Endothelial cell of umbilical vein (primary cell): ENCODE data around the gene LAD1. TPM values are rescaled to one million over a fixed set of nuclear protein-coding genes. Genes with fewer than 3 reads are reported as not detected.

ENCODE experiments used
- BruUV-seq: library from RNA; stranded (reverse); fragments of 400-500 nt; replicated peaks from 2 replicates; lab custom pipeline; 2021; lab: Mats Ljungman, UMichigan
- CTCF ChIA-PET: fragments of 300-600, 350-600 bp; sonication (Branson Sonifier 250); formaldehyde crosslinking; loops from one replicate; lab custom pipeline; 2021; ENCODE audit warnings: antibody characterized with exemption, inconsistent platforms; lab: Charles Lee
- POLR2A ChIA-PET: fragments of 300-600, 350-600 bp; sonication (Branson Sonifier 250); formaldehyde crosslinking; loops from one replicate; lab custom pipeline; 2021; ENCODE audit warnings: antibody characterized with exemption, inconsistent platforms; lab: Charles Lee
- DNase-seq: peaks from one replicate; pipeline ENCODE4 v3.0.0-alpha.2; 2011; ENCODE audit warnings: low read depth, low spot score
- FAIRE-seq: peaks from 2 replicates; lab custom pipeline; 2011; peaks lifted over from hg19 to GRCh38; lab: Jason Lieb, UNC
- H2AFZ ChIP-seq: 2 replicates; pipeline ENCODE4 v1.6.0; 2012; ENCODE audit warnings: low read depth, low read length, control low read depth, inconsistent platforms
- H3K27ac ChIP-seq: 2 replicates; pipeline ENCODE4 v1.5.1; 2011; ENCODE audit warnings: low read depth, mild to moderate bottlenecking, control low read depth, low read length, moderate library complexity; ENCODE audit not compliant: insufficient read depth
- H3K27me3 ChIP-seq, 2 experiments: 2 replicates each; pipeline versions ENCODE4 v1.6.0 to v1.6.1; 2011; ENCODE audit warnings: low read length in 2 of 2, mixed read lengths in 1 of 2; ENCODE audit not compliant: control insufficient read depth in 2 of 2, insufficient read depth in 2 of 2
- H3K36me3 ChIP-seq, 2 experiments: 2 replicates in 1 of 2; 3 replicates in 1 of 2; pipeline ENCODE4 v1.5.1; 2011; ENCODE audit warnings: low read length in 2 of 2, mild to moderate bottlenecking in 1 of 2, moderate library complexity in 1 of 2; ENCODE audit not compliant: control insufficient read depth in 2 of 2, insufficient read depth in 2 of 2; ENCODE audit errors: extremely low read depth in 1 of 2
- H3K4me1 ChIP-seq: 3 replicates; pipeline ENCODE4 v1.5.1; 2011; ENCODE audit warnings: mild to moderate bottlenecking, low read length; ENCODE audit not compliant: control insufficient read depth, insufficient read depth; ENCODE audit errors: extremely low read depth
- H3K4me2 ChIP-seq: 2 replicates; pipeline ENCODE4 v1.6.1; 2011; ENCODE audit warnings: low read length, control low read depth, mixed read lengths; ENCODE audit not compliant: insufficient read depth
- H3K4me3 ChIP-seq, 3 experiments: fragments of 200-600 bp in 1 of 3; sonication (generic), shearing (Covaris generic) in 1 of 3; replicated peaks in 1 of 3; 2 replicates each; pipeline ENCODE4 v1.5.1; 2011 to 2016; ENCODE audit warnings: control low read depth in 3 of 3, low read length in 3 of 3, mild to moderate bottlenecking in 2 of 3, inconsistent platforms in 1 of 3, low read depth in 1 of 3, moderate library complexity in 1 of 3; ENCODE audit not compliant: insufficient read depth in 1 of 3
- H3K79me2 ChIP-seq: 2 replicates; pipeline ENCODE4 v1.6.0; 2012; ENCODE audit warnings: low read length, inconsistent platforms; ENCODE audit not compliant: control insufficient read depth, insufficient read depth
- H3K9ac ChIP-seq: replicated peaks from 2 replicates; pipeline ENCODE3; 2011; ENCODE audit warnings: low read length, control low read depth; ENCODE audit not compliant: insufficient read depth; ENCODE audit errors: extremely low read depth
- H3K9me1 ChIP-seq: replicated peaks from 3 replicates; pipeline ENCODE4 v1.6.0; 2011; ENCODE audit warnings: mild to moderate bottlenecking, low read length; ENCODE audit not compliant: control insufficient read depth, insufficient read depth; ENCODE audit errors: extremely low read depth
- H3K9me3 ChIP-seq: replicated peaks from 2 replicates; pipeline ENCODE4 v1.5.1; 2012; ENCODE audit warnings: low read length, inconsistent platforms; ENCODE audit not compliant: control insufficient read depth, insufficient read depth
- H4K20me1 ChIP-seq: replicated peaks from 2 replicates; pipeline ENCODE3; 2011; ENCODE audit warnings: mild to moderate bottlenecking, low read length; ENCODE audit not compliant: control insufficient read depth, insufficient read depth; ENCODE audit errors: extremely low read depth
- EZH2 ChIP-seq: IDR thresholded peaks from 2 replicates; pipeline ENCODE4 v1.6.1; 2012; ENCODE audit warnings: borderline replicate concordance, low read depth, mild to moderate bottlenecking, moderate library complexity, low read length, inconsistent platforms; ENCODE audit not compliant: severe bottlenecking
- FOS ChIP-seq: IDR thresholded peaks from 2 replicates; pipeline ENCODE4 v1.6.1; 2011; ENCODE audit warnings: mild to moderate bottlenecking, low read length, moderate library complexity, borderline replicate concordance; ENCODE audit not compliant: insufficient read depth
- GATA2 ChIP-seq: IDR thresholded peaks from 2 replicates; pipeline ENCODE4 v1.7.0; 2011; ENCODE audit warnings: low read depth, mild to moderate bottlenecking, moderate library complexity, mixed read lengths, low read length; ENCODE audit not compliant: insufficient read length, insufficient read depth
- JUN ChIP-seq: IDR thresholded peaks from 2 replicates; pipeline ENCODE4 v1.6.1; 2011; ENCODE audit warnings: borderline replicate concordance, low read depth; ENCODE audit not compliant: insufficient read length, insufficient read depth
- MAX ChIP-seq: IDR thresholded peaks from 2 replicates; pipeline ENCODE4 v1.6.1; 2011; ENCODE audit not compliant: insufficient read depth, insufficient read length
- MYC ChIP-seq: IDR thresholded peaks from one replicate; pipeline ENCODE4 v1.6.1; 2011; ENCODE audit warnings: mild to moderate bottlenecking, low read depth, low read length
- POLR2A ChIP-seq: IDR thresholded peaks from 2 replicates; pipeline ENCODE4 v1.6.1; 2012; ENCODE audit warnings: low read depth, mild to moderate bottlenecking, control low read depth, low read length
- POLR2AphosphoS5 ChIP-seq: IDR thresholded peaks from 2 replicates; pipeline ENCODE4 v1.6.1; 2012; ENCODE audit warnings: low read depth, mild to moderate bottlenecking, control low read depth, low read length, moderate library complexity; ENCODE audit not compliant: insufficient read depth
- dilution Hi-C: fragments of 300-500 bp; cut with MboI; formaldehyde crosslinking; loops from one replicate; pipeline ENCODE4 v1.15.0; 2019; ENCODE audit warnings: low sequenced_read_pairs; ENCODE audit not compliant: extremely low pct_ligation_motif_present
- intact Hi-C: fragments of 100-400 bp; cut with micrococcal nuclease; formaldehyde crosslinking; loops from one replicate; pipeline ENCODE4 v1.10.0; 2022
- polyA plus RNA-seq, 4 experiments: library from polyadenylated mRNA; depleted of rRNA in 3 of 4; stranded (reverse) in 3 of 4; unstranded in 1 of 4; fragments of >200 nt; gene quantifications; 2 replicates each; pipeline versions ENCODE4 v1.2.1 to v1.2.3, GENCODE V29; 2011 to 2012; ENCODE audit warnings: missing spikeins in 1 of 4
- total RNA-seq: library from RNA; stranded (reverse); gene quantifications from 2 replicates; pipeline ENCODE4 v1.2.3, GENCODE V29; 2021
- TF ChIP-seq, protein P1 (sequence below), 2 donors: IDR thresholded peaks; 1 replicate in 1 of 2; 2 replicates in 1 of 2; pipeline ENCODE4 v1.5.1; 2011; ENCODE audit warnings: low read length in 2 of 2, mild to moderate bottlenecking in 2 of 2, moderate library complexity in 2 of 2, control low read depth in 1 of 2, inconsistent platforms in 1 of 2, low read depth in 1 of 2; ENCODE audit not compliant: insufficient read depth in 1 of 2; ENCODE audit errors: extremely low read depth in 1 of 2

The LAD1 gene
- total and polyA plus RNA-seq, 2 donors (not counting 3 experiments of a cell fraction or from before 2014, with no cell fraction given), result not detected

DNA sequence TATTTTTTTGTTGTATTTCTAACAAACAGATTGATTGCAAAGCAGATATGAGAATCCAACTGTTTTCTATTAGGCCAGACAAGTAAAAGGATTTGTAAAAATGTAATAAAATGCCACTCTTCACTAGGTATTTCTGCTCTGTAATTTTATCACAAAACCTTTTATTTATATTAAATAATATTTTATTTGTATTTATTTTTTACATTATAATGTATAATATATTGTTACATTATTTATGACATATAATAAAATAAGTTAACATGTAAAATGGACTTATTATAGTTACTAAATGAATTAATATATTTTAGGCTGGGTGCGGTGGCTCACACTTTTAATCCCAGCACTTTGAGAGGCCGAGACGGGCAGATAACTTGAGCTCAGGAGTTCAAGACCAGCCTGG is 35.1 kb upstream of the LAD1 start:
- Histone ChIP-seq H3K79me2 (no peaks in the 10 kb centered on the region), H3K9ac (no peak overlapping the region), H3K9me1 (no peaks in the 10 kb centered on the region), H3K4me3 (no peak overlapping the region), H3K4me2 (no peak overlapping the region), H3K36me3 (no peaks in the 10 kb centered on the region), H3K27ac (no peak overlapping the region), H3K9me3 (no peaks in the 10 kb centered on the region), H3K27me3 (peaks cover 5 to 10% of the 10 kb centered on the region in 2 experiments), H2AFZ (no peak overlapping the region), H3K4me1 (no peaks in the 10 kb centered on the region), H4K20me1 (no peaks in the 10 kb centered on the region)
- TF ChIP-seq EZH2 (no peak), GATA2 (no peak), POLR2AphosphoS5 (no peak), FOS (no peak), MAX (no peak), POLR2A (no peak), MYC (no peak), JUN (no peak)
- TF ChIP-seq, protein P1, sequence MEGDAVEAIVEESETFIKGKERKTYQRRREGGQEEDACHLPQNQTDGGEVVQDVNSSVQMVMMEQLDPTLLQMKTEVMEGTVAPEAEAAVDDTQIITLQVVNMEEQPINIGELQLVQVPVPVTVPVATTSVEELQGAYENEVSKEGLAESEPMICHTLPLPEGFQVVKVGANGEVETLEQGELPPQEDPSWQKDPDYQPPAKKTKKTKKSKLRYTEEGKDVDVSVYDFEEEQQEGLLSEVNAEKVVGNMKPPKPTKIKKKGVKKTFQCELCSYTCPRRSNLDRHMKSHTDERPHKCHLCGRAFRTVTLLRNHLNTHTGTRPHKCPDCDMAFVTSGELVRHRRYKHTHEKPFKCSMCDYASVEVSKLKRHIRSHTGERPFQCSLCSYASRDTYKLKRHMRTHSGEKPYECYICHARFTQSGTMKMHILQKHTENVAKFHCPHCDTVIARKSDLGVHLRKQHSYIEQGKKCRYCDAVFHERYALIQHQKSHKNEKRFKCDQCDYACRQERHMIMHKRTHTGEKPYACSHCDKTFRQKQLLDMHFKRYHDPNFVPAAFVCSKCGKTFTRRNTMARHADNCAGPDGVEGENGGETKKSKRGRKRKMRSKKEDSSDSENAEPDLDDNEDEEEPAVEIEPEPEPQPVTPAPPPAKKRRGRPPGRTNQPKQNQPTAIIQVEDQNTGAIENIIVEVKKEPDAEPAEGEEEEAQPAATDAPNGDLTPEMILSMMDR (IDR thresholded peaks at IDR 0.05; ENCODE audit: extremely low read depth in 1 of 2, insufficient read depth in 1 of 2, low read depth in 1 of 2, low read length in 2 of 2), result no peak
- BruUV-seq, result no TSS peak
- ChIA-PET CTCF (interaction anchor here (1.0 to 2.9 kb wide), 4 partner anchors 34 to 78 kb away, joined by 3 to 140 read pairs (median 50); no protein-coding TSS in a partner anchor), POLR2A (no interaction called here)
- dilution Hi-C loops, result no loop called here
- no peak for FAIRE-seq
- intact Hi-C loops, result loop anchor here (2.0 kb wide), 1 partner anchor 49 kb away; no protein-coding TSS in a partner anchor
- no peak for DNase-seq
